HT1080 (cell line): ENCODE results near the gene PRLR. TPM values are rescaled to one million over a fixed set of nuclear protein-coding genes. Genes with fewer than 3 reads are reported as not detected.
"Not testable (repeated sequence)": the region's sequence is repeated elsewhere in the genome, so short reads cannot be mapped to it uniquely, and the experiment has no call there.

ENCODE experiments used
- DNase-seq: peaks from one replicate; pipeline ENCODE4 v3.0.0-alpha.2; 2015; ENCODE audit warnings: low read depth
- total RNA-seq: library from RNA; depleted of rRNA; stranded (reverse); fragments of >200 nt; shearing (Covaris generic); gene quantifications from 2 replicates; pipeline ENCODE4 v1.2.3, GENCODE V29; 2014

Gene PRLR
- total RNA-seq, 1 experiment from 2014 or later: 0.34 TPM

- peak; percentile 61 for DNase-seq
Observed at GRCh38 chr5:35198075-35198474, 32.2 kb downstream of the PRLR start.

- no peak for DNase-seq
Observed at GRCh38 chr5:35197351-35197750, 32.9 kb downstream of the PRLR start.

- DNase-seq: no peak
Observed at GRCh38 chr5:35195472-35195852, 34.8 kb downstream of the PRLR start.

- no peak for DNase-seq
Observed at GRCh38 chr5:35194635-35195471, 35.4 kb downstream of the PRLR start.

GRCh38 chr5:35192506-35192905, 37.8 kb downstream of the PRLR start:
- DNase-seq: no peak

- DNase-seq: not testable (repeated sequence)
Observed at GRCh38 chr5:35189801-35190200, 40.5 kb downstream of the PRLR start.

- no peak for DNase-seq
Observed at GRCh38 chr5:35188031-35188457, 42.2 kb downstream of the PRLR start.

GRCh38 chr5:35187621-35188020, 42.7 kb downstream of the PRLR start:
- DNase-seq: not testable (repeated sequence)

- no peak for DNase-seq
Observed at GRCh38 chr5:35186749-35187148, 43.5 kb downstream of the PRLR start.

GRCh38 chr5:35185518-35185917, 44.8 kb downstream of the PRLR start:
- no peak for DNase-seq

GRCh38 chr5:35183556-35183955, 46.7 kb downstream of the PRLR start:
- DNase-seq: no peak

- DNase-seq: peak; percentile 58
Observed at GRCh38 chr5:35182910-35183535, 47.3 kb downstream of the PRLR start.

- DNase-seq: no peak
Observed at GRCh38 chr5:35182486-35182885, 47.8 kb downstream of the PRLR start.

- DNase-seq: no peak
Observed at GRCh38 chr5:35180046-35180445, 50.2 kb downstream of the PRLR start.

- no peak for DNase-seq
Observed at GRCh38 chr5:35177783-35178182, 52.5 kb downstream of the PRLR start.

- DNase-seq: no peak
Observed at GRCh38 chr5:35172533-35172932, 57.8 kb downstream of the PRLR start.

GRCh38 chr5:35171991-35172390, 58.3 kb downstream of the PRLR start:
- DNase-seq: no peak

- DNase-seq: no peak
Observed at GRCh38 chr5:35171078-35171477, 59.2 kb downstream of the PRLR start.

GRCh38 chr5:35166043-35166442, 64.2 kb downstream of the PRLR start:
- DNase-seq: no peak

- DNase-seq: no peak
Observed at GRCh38 chr5:35164860-35165542, 65.3 kb downstream of the PRLR start.

GRCh38 chr5:35163710-35164033, 66.6 kb downstream of the PRLR start:
- DNase-seq: no peak
